ENCODE measurements around the gene KCND3.

KCND3 gene

GRCh38 chr1:111988743-111989453, 570 bp downstream of the KCND3 start:
- peak overlapping the region; percentile 4 for H3K4me3 ChIP-seq (ENCODE audit: low read depth, low read length)

DNA sequence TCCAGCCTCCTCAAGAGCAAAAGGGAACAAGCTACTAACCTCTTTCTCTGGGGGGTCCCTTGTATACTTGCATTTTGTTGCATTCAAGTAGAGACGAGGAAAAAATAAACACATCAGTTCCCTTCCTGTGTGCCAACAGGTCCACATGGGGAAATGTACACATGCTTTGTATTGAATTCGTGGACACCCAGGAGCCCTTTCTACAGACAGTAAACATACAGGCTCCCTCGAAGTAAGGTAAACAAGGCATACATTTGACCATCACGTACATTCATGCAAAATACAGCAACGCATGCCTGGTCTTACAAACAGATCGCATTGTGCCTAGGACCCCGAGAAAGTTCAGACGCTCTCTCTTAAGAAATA, 1.1 kb downstream of the KCND3 start:
- H3K4me3 ChIP-seq (ENCODE audit: low read depth, low read length): peak overlapping the region; percentile 4

GRCh38 chr1:111987502-111987901, 2.0 kb downstream of the KCND3 start:
- no peak overlapping the region for H3K4me3 ChIP-seq (ENCODE audit: low read depth, low read length)

DNA sequence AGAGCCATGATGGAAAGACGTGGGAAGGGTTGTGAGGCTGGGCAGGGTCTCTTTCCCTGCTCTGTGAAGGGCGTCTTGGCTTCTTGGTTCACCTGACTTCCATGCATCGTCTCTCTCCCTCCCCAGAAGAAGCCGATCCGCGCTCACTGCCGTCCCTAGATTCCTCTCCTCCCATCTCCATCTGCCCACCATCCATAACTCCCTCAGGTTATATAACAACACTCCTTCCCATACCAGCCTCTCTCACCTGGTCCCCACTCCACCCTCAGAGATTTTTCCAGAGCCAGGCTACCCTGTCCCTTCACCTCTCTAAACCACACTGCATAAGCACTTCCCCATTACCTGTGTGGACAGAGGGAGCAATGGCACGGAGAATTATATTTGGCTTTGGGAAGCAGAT, 6.0 kb downstream of the KCND3 start:
- no peak overlapping the region for H3K4me3 ChIP-seq (ENCODE audit: low read depth, low read length)

DNA sequence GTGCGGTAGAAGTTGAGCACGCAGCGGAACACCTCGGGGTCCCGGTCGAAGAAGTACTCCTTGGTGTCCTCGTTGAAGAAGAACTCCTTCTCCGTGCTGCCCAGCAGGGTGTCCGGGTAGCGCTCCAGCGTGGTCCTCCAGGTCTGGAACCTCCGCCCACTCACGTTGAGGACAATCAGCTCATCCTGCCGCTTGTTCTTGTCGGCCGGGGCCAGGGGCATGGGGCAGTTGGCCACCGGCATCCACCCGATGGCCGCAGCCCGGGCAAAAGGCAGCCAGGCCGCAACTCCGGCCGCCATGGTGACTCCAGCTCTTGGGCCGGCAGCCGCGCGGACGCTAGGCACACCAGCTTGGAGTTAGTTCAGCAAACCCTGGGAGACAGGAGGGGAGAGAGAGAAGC, 7.0 kb downstream of the KCND3 start:
- no peak overlapping the region for H3K4me3 ChIP-seq (ENCODE audit: low read depth, low read length)

DNA sequence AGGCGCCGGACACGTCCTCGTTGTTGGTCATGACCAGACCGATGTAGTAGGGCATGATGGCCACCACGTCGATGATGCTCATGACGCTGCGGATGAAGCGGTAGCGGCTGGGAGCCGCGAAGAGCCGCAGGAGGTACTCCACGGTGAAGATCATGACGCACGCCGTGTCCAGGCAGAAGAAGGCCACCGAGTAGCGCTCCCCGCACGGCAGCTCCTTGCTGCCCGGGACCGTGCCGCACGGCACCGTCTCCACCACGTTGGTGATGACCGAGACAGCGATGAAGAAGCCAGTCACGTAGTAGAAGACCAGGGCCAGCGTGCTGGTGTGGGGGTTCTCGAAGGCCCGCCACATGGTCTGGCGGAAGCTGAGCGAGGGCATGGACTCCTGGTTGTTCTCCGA, 7.6 kb downstream of the KCND3 start:
- no peak overlapping the region for H3K4me3 ChIP-seq (ENCODE audit: low read depth, low read length)

DNA sequence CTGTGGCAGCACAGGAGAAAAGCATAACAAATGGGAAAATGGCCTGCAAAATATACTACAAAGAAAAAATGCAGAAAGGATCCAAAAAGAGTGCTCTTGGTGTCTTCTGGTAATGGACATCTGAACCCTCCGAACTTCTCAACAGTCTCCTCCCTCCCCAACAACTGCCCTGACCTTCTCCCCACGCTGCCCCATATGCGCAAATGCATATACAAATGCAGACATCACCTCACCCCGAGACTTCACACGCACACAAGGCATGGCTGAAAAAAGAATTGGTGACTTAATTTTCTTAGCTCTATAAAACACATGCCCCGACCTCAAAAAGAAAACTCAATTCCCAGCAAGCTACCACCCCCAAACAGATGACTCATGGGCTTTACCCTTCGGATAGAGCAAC, 8.4 kb downstream of the KCND3 start:
- no peak overlapping the region for H3K4me3 ChIP-seq (ENCODE audit: low read depth, low read length)

DNA sequence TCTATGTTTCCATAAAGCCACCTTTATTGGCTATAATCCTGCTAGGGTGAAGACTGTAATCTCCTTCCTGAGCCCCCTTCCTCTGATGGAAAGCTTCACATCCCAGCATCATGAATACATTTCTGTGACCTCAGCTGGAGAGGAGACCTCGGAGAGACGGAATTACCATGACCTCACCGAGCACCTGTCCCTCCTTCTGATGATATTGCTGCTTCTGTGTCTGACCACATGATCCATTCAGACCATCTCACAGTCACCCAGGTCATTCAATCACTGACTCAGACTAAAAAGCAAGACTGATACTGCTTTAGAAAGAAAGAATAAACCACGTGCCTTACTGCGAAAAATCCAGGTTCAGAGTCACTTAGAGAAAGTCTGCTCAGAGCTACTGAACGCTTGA, 8.8 kb downstream of the KCND3 start:
- H3K4me3 ChIP-seq (ENCODE audit: low read depth, low read length): no peak overlapping the region

DNA sequence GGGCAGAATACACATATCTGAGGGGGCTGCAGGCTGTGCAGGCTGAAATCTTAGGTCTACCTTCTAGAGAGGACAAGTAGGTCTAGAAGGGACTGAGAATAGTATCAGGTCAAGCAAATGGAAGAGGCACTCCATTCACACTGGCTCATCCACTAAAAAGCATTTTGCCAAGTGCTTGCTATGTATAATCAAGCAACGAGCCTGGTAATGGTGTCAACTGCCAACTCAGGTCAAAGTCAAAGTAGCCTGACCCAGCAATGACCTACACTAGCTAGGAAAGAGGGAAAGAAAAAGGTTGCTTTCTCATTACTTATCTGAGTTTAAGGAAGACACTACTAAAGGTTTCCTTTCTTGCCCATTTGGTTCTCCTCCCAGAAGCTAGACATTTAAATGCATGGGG, 10.8 kb downstream of the KCND3 start:
- no peak overlapping the region for H3K4me3 ChIP-seq (ENCODE audit: low read depth, low read length)

DNA sequence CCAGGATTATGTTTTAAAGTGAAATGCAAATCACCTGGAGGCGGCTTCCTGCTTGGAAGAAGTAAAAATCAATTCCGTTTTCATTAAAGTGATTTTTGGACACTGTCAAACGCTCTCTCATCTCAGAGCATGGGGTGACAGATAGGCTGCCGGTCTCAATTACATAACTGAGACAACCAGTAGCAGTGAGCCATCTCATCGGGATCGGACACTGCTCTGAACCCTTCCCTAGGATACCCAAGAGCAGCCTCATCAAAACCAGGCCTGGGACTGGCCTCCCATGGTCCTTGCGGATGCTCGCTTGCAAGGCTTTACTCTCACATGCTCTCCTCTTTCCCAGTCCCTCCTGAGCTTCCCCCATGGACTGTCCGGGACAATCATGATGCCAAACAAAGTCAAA, 12.1 kb downstream of the KCND3 start:
- no peak overlapping the region for H3K4me3 ChIP-seq (ENCODE audit: low read depth, low read length)

- no peak overlapping the region for H3K4me3 ChIP-seq (ENCODE audit: low read depth, low read length)
Measured at GRCh38 chr1:111976842-111977241, 12.6 kb downstream of the KCND3 start.

DNA sequence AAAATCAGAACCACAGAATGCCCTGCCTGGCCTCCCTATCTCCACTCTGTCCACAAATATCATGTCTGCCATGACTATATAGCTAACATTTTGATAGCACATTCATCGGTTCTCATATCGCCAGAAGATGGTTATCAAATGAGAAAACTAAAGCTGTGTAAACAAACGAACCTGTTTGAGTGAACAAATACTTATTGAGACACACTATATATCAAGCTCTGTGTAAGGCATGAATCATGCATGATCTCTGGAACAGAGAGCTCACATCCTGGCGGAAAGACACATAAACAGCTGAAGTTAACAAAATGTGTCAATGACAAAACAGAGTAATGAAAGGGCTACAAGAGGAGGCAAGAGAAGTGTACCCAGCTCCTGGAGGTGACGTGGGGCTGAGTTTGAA, 13.1 kb downstream of the KCND3 start:
- H3K4me3 ChIP-seq (ENCODE audit: low read depth, low read length): no peak overlapping the region

- H3K4me3 ChIP-seq (ENCODE audit: low read depth, low read length): no peak overlapping the region
Measured at GRCh38 chr1:111973150-111973790, 16.2 kb downstream of the KCND3 start.

DNA sequence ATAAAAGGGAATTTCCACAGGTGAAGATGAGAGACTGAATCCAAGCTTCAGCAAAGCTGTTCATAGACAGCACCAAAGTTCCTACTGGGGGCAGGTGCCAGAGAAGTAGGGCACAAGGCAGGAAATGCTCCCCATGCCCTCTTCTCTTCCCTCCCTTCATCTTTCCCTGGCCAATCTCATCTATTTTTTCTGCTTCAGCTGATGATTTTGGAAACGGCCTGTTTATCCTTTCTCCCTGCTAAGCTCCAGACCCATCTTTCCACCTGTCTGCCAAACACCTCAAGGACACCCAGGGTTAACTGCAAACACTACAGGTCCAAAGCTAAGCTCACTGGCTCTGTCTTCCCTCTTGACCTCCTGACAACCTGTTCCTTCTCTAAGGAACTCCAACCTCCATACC, 18.1 kb downstream of the KCND3 start:
- no peak overlapping the region for H3K4me3 ChIP-seq (ENCODE audit: low read depth, low read length)

GRCh38 chr1:111968511-111968910, 21.0 kb downstream of the KCND3 start:
- H3K4me3 ChIP-seq (ENCODE audit: low read depth, low read length): no peak overlapping the region

DNA sequence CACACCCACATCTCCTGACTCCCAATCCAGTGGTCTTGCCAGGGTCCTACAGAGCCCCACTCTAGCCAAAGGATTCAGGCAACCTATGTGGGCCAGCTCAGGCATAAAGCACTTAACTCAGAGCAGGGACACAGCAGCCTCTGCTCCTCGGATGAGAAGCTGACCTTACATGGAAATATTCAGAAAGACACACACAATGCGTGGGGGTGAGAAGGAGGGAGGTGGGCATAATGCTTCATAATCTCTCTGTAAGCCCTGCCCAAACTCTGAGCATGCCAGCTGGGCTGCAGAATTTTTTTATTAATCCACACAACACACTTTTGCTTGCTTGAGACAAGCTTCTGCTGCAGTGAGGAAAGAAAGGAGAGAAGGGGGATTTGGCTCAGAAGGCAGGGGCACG, 21.6 kb downstream of the KCND3 start:
- H3K4me3 ChIP-seq (ENCODE audit: low read depth, low read length): no peak overlapping the region

DNA sequence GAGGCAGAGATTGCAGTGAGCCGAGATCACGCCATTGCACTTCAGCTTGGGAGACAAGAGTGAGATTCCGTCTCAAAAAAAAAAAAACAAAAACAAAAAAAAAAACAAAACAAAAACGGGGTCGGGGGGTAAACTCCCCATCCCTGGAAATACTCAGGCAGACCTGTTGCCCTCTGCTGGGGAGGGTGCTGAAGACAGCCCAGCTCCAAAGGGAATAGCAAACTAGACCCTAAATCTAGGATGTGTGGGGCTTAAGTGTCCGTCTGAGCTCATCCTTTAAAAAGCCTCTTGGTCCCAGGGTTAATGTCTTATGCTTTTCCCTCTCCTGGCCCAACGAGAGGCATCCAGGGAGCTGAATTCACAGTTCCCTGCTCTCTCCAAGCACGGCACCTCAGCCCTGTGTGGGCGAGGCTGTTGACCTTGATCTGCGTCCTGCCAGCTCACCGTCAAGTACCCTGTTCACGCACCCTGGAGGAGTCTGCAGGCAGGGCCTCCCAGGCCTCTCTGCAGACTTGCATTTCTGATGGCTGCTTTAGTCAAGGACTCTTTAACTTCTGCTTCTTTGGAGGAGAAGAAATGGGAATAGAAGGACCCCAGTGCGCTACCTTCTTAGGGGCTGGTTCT, 22.3 kb downstream of the KCND3 start:
- H3K4me3 ChIP-seq (ENCODE audit: low read depth, low read length): no peak overlapping the region

- no peak overlapping the region for H3K4me3 ChIP-seq (ENCODE audit: low read depth, low read length)
Measured at GRCh38 chr1:111965781-111966443, 23.6 kb downstream of the KCND3 start.

DNA sequence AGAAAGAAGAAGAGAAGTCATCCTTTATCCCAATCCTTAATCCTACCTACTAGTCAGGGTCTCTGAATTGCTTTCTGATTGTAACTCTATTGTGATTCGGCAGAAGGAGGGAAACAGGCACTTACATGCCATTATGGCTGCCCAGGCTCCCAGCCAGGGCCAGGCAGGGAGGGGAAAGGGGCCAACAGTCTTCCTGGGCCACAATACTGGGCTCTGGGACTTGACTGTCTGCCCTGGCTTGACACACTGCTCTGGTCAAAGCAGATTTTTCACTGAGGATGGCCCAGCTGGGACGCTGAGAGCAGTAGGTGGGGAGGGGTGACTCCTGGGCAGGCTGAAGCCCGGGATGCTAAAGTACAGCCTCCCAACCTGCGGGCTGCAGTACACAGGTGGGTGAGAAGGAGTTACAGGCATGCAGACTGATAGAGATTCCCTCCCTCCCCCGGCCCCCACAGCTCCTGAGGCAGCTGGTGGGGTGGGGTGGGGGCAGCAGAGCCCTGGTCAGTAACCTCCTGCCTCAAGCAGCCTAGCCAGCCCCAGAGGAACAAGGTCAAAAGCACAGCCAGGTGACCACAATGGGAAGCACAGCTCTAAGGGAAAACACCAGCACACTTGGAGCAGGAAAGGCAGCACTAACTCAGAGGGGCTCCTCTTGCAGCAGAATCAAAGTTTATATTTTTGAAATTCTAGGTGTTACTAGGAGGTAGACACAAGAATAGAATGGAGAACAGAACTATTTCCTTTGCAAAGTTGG, 25.3 kb downstream of the KCND3 start:
- H3K4me3 ChIP-seq (ENCODE audit: low read depth, low read length): no peak overlapping the region

GRCh38 chr1:111961773-111962565, 27.5 kb downstream of the KCND3 start:
- no peak overlapping the region for H3K4me3 ChIP-seq (ENCODE audit: low read depth, low read length)

All from iPS-11a (cell line).